HUES6 (cell line): Measurements from ENCODE around the gene MYT1.
"Not testable (repeated sequence)": the region's sequence is repeated elsewhere in the genome, so short reads cannot be mapped to it uniquely, and the experiment has no call there.

Source experiments
- H3K27ac ChIP-seq: 2 replicates; pipeline ENCODE4 v1.7.0; 2013; ENCODE audit warnings: low read depth, mild to moderate bottlenecking, low read length, inconsistent platforms
- H3K27me3 ChIP-seq: 2 replicates; pipeline ENCODE4 v1.6.1; 2013; ENCODE audit warnings: low read length; ENCODE audit not compliant: control insufficient read depth, insufficient read depth
- H3K36me3 ChIP-seq: 2 replicates; pipeline ENCODE4 v1.6.1; 2013; ENCODE audit warnings: low read length; ENCODE audit not compliant: control insufficient read depth, insufficient read depth
- H3K4me1 ChIP-seq: 2 replicates; pipeline ENCODE4 v1.6.1; 2013; ENCODE audit warnings: low read length; ENCODE audit not compliant: control insufficient read depth, insufficient read depth
- H3K4me3 ChIP-seq: 2 replicates; pipeline ENCODE4 v1.5.1; 2013; ENCODE audit warnings: low read depth, low read length
- H3K9ac ChIP-seq: one replicate; pipeline ENCODE4 v1.6.1; 2013; ENCODE audit warnings: mild to moderate bottlenecking, low read length
- H3K9me3 ChIP-seq: 2 replicates; pipeline ENCODE4 v1.6.1; 2013; ENCODE audit warnings: low read depth, low read length; ENCODE audit not compliant: control insufficient read depth, insufficient read depth

The MYT1 gene

DNA sequence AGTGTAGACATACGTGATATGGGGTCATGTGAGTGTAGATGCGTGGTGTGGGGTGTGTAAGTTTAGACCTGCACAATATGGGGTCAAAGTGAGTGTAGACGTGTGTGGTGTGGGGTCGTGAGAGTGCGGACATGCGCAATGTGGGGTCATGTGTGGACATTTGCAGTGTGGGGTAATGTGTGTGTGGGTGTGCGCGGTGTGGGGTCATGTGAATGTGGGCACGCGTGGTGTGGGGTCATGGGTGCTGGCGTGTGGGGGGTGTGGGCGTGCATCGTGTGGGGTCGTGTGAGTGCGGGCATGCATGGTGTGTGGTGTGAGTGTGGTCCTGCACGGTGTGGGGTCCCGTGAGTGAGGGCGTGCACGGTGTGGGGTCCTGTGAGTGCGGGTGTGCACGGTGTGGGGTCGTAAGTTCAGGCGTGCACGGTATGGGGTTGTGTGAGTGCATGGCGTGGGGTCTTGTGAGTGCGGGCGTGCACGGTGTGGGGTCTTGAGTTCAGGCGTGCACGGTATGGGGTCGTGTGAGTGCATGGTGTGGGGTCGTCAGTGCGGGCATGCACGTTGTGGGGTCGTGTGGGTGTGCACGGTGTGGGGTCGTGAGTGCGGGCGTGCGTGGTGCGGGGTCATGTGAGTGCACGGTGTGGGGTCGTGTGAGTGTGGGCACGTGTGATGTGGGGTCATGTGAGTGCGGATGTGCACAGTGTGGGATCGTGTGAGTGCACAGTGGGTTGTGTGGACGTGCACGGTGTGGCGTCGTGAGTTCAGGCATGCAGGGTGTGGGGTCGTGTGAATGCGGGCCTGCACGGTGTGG lies 105.6 kb downstream of the MYT1 start:
- peaks cover 7% of the 10 kb centered on the region for H3K9me3 ChIP-seq
- no peaks in the 10 kb centered on the region for H3K27me3 ChIP-seq
- no peak overlapping the region for H3K9ac ChIP-seq
- no peak overlapping the region for H3K27ac ChIP-seq
- peaks cover 10% of the 10 kb centered on the region; the same call in 1 of the 2 replicates for H3K4me1 ChIP-seq
- H3K4me3 ChIP-seq = no peak overlapping the region
- peaks cover 26% of the 10 kb centered on the region for H3K36me3 ChIP-seq

DNA sequence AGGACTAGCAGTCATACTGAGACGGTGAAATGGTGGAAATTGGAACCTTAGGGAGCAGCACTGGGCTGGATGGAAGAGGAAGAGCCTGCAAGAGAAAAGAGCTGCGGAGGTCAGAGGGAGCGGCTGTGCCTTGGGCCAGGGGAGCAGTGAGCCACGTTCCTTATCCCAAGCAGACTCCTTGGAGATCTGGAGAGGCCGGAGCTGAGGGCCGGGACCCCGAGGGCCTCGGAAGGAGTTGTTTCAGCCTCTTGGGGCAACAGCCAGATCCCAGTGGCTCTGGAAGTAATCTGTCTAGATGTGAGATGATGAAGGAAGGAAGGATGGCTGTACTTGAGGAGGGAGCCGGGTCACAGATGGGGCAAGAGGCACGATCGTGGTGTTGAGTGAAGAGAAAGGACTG lies 107.4 kb downstream of the MYT1 start:
- no peaks in the 10 kb centered on the region for H3K27me3 ChIP-seq
- H3K4me3 ChIP-seq = no peak overlapping the region
- no peak overlapping the region for H3K27ac ChIP-seq
- H3K36me3 ChIP-seq = peaks cover 21% of the 10 kb centered on the region
- H3K9me3 ChIP-seq = peaks cover 7% of the 10 kb centered on the region
- H3K9ac ChIP-seq = no peak overlapping the region
- H3K4me1 ChIP-seq = peaks cover 10% of the 10 kb centered on the region; the same call in 1 of the 2 replicates

DNA sequence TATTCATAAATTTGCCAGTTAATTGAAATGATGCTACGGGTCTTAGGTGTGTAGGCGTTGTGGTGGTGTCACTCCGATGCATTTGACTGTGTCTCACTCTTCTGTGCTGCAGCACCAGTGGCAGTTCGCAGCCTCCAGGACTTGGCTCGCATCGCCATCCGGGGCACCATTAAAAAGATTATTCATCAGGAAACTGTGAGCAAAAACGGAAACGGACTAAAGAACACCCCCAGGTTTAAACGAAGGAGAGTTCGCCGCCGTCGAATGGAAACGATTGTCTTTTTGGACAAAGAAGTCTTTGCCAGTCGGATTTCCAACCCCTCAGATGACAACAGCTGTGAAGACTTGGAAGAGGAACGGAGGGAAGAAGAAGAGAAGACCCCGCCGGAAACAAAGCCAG lies 108.9 kb downstream of the MYT1 start:
- H3K4me1 ChIP-seq = peaks cover 2% of the 10 kb centered on the region; the same call in 1 of the 2 replicates
- H3K4me3 ChIP-seq = no peak overlapping the region
- H3K9ac ChIP-seq = no peak overlapping the region
- peaks cover 23% of the 10 kb centered on the region for H3K36me3 ChIP-seq
- no peaks in the 10 kb centered on the region for H3K27me3 ChIP-seq
- no peak overlapping the region for H3K27ac ChIP-seq
- H3K9me3 ChIP-seq = peaks cover 7% of the 10 kb centered on the region

DNA sequence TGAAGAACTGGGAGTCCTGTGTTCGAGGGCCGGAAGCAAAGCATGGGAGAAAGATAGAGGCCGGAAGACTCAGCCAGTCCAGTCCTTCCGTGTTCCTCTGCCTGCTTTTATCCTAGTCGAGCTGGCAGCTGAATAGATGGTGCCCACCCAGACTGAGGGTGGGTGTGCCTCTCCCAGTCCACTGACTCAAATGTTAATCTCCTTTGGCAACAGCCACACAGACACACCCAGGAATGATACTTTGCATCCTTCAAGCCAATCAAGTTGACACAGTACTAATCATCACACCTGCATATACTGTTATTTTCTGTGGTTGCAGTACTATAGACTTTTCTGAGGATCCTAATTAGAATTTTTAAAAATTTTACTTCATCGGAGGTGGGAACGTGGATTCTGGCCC lies 112.6 kb downstream of the MYT1 start:
- Histone ChIP-seq H3K4me1 (no peaks in the 10 kb centered on the region), H3K27me3 (no peaks in the 10 kb centered on the region), H3K27ac (no peak overlapping the region)

DNA sequence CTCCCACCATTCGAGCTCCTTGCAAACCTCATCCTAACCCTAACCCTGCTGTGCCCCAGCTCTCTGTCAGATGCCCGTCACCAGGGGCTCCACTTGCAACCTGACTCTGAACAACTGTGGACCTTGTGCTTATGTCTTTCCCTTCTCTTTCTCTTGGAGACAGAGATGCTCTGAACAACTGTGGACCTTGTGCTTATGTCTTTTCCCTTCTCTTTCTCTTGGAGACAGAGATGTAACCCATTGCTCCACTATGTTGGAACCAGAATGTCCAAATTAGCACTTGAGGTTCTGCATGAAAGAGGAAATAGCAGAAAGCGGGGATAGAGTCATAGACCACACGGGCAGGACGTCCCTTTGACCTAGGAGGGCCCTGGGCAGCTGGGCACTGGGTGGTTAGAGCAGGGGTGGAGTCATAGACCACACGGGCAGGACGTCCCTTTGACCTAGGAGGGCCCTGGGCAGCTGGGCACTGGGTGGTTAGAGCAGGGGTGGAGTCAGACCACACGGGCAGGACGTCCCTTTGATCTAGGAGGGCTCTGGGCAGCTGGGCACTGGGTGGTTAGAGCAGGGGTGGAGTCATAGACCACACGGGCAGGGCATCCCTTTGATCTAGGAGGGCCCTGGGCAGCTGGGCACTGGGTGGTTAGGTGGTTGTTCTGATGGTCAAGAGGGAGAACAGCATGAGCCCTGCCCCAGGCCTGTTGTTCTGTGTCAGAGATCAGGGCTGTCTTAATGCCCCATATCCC lies 113.5 kb downstream of the MYT1 start:
- no peak overlapping the region for H3K27ac ChIP-seq
- peaks cover 24% of the 10 kb centered on the region for H3K9me3 ChIP-seq
- H3K36me3 ChIP-seq = peaks cover 5% of the 10 kb centered on the region
- H3K9ac ChIP-seq = no peak overlapping the region
- H3K4me3 ChIP-seq = no peak overlapping the region
- H3K27me3 ChIP-seq = no peaks in the 10 kb centered on the region
- H3K4me1 ChIP-seq = no peaks in the 10 kb centered on the region

More for the DNA sequence above, 112.6 kb downstream of the MYT1 start:
- peaks cover 19% of the 10 kb centered on the region for H3K9me3 ChIP-seq
- H3K36me3 ChIP-seq = peaks cover 7% of the 10 kb centered on the region
- H3K4me3 ChIP-seq = no peak overlapping the region
- no peak overlapping the region for H3K9ac ChIP-seq

DNA sequence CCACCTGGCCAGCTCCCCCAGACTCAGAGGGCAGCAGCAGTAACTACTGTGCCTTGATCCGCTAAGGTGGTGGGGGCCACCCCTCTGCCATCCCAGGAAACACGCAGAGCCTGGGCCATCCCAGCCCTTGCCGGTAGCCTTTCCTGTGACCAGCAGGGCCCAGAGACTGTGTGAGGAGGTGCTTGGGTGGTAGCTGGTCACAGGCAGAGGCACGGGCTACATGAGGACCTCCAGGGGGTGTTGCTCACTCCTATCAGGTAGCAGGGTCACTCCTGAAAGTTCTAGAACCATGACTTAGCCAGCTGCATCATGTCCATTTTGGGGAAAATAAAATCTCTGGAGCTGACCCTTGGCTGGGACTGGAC lies 114.0 kb downstream of the MYT1 start:
- H3K4me1 ChIP-seq = no peaks in the 10 kb centered on the region
- H3K27me3 ChIP-seq = no peaks in the 10 kb centered on the region
- H3K9ac ChIP-seq = no peak overlapping the region
- H3K27ac ChIP-seq = no peak overlapping the region
- peaks cover 3% of the 10 kb centered on the region; the same call in 1 of the 2 replicates for H3K36me3 ChIP-seq
- no peak overlapping the region for H3K4me3 ChIP-seq
- H3K9me3 ChIP-seq = peaks cover 28% of the 10 kb centered on the region

DNA sequence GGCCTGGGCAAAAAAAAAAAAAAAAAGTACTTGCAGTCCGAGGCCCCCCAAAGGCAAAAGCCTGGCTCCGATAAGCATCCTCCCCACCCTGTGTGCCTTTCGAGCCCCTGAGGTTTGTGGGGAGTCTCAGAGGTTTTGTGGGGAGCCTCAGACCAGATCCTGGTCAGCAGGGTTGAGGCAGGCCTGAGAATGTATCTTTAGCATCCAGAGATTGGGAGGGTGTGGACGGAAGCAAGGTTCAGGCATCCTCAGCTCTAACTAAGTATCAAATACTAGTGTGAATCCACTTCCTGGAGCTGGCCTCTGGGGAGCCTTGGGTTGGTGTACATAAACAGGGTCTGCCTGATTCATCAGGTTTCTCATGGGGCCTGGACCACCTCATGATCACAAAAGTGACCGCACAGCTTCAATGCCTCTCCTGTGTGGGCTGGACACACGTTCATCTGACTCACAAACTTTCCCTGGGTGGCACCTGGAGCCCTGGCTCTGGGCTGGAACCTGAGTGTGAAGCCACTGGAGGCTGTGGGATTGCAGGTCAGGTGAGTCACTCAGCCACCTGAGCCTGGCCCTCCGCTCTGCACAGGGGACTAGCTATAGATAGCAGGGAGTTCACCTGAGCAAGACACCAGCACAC lies 115.7 kb downstream of the MYT1 start:
- H3K9ac ChIP-seq = no peak overlapping the region
- H3K36me3 ChIP-seq = 0 out of 2 replicates have a peak, but pooled peaks cover 3% of the 10 kb centered on the region
- no peak overlapping the region for H3K4me3 ChIP-seq
- H3K4me1 ChIP-seq = no peaks in the 10 kb centered on the region
- H3K27ac ChIP-seq = no peak overlapping the region
- H3K27me3 ChIP-seq = no peaks in the 10 kb centered on the region
- peaks cover 40% of the 10 kb centered on the region for H3K9me3 ChIP-seq

DNA sequence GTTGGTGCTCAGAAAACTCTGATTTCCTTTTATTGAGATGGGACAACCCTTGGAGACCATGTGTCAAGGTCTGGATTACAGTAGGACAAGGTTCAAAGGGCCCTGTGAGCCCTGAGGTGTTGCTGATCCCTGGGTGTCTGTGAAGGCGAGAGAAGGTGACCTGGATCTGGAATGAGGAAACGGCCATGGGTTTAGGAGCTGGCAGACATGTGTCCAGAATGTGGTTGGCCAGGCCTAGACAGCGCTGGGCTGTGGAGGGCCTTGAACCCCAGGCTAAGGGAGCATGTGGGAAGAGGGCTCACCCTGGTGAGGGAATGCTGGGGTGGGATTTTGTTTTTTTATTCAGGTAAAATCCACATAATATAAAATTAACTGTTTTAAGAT lies 116.2 kb downstream of the MYT1 start:
- no peaks in the 10 kb centered on the region for H3K4me1 ChIP-seq
- no peak overlapping the region for H3K9ac ChIP-seq
- no peak overlapping the region for H3K4me3 ChIP-seq
- no peak overlapping the region for H3K27ac ChIP-seq
- 0 out of 2 replicates have a peak, but pooled peaks cover 3% of the 10 kb centered on the region for H3K36me3 ChIP-seq
- H3K27me3 ChIP-seq = no peaks in the 10 kb centered on the region
- H3K9me3 ChIP-seq = peaks cover 45% of the 10 kb centered on the region

DNA sequence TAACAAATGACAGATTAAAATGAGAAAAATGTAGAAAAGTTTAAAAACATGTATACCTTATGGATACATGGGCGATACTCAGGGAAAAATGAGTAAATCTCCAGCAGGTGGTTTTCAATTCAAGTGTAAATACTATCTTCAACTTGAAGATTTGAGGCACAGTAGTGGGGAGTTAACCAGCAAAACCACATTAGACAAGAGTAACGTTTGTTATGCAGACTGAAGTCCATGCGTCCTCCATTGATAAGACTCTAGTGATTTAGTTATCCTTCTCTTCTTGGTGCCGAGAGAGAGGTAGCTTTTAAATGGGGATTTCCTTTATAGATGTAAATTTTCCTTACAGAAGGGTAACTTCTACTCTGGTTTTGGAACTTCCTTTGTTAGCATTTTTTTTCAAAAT lies 119.4 kb downstream of the MYT1 start:
- Histone ChIP-seq H3K4me1 (no peaks in the 10 kb centered on the region), H3K36me3 (no peaks in the 10 kb centered on the region), H3K27me3 (no peaks in the 10 kb centered on the region), H3K27ac (no peak overlapping the region), H3K9ac (no peak overlapping the region), H3K9me3 (peaks cover 58% of the 10 kb centered on the region), H3K4me3 (no peak overlapping the region)

DNA sequence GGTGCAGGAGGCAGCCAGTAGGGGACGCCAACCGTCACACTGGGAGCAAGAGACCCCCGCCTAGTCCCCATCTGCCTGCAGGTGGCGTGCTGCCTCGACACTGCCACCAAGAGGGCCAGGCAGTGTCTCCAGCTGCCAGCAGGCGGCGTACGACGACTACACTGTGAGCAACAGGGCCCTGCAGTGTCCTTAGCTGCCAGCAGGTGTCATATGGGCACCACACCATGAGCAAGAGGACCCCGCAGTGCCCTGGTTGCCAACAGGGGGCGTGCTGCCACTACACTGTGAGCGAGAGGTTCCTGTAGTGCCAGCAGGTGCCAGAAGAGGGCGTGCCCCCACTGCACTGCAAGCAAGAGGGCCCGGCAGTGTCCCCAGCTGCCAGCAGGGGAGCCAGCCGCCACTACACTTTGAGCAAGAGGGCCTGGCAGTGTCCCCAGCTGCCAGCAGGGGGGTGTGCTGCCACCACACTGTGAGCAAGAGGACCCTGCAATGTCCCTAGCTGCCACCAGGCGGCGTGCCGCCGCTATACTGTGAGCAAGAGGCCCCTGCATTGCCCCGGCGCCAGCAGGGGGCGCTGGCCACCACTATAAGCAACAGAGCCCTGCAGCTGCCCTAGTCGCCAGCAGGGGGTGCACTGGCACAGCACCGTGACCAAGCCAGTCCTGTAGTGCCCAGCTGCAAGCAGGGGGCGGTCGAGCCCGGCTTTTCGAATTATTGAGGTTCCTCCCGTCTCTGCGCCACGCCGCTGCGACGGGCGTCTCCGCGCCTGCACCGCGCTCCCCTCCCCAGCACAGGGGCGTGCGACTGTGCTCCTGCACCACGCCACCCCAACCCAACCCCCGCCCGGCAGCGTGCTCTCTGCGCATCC lies 121.6 kb downstream of the MYT1 start:
- not testable (repeated sequence) for H3K9ac ChIP-seq, H3K27me3 ChIP-seq, H3K4me1 ChIP-seq, H3K27ac ChIP-seq, H3K36me3 ChIP-seq, H3K4me3 ChIP-seq
- peaks cover 46% of the 10 kb centered on the region for H3K9me3 ChIP-seq
